GM12878 (cell line): ENCODE data around the gene FBXW7. TPM values are rescaled to one million over a fixed set of nuclear protein-coding genes. Genes with fewer than 3 reads are reported as not detected.

ENCODE experiments used
- ATAC-seq: fragments of 200-7000 bp; cut with Tn5 transposase; 3 replicates; pipeline ENCODE4 v1.9.1; 2020; ENCODE audit warnings: mild to moderate bottlenecking, moderate library complexity
- BruUV-seq: library from RNA; stranded (reverse); fragments of 400-500 nt; replicated peaks from 2 replicates; lab custom pipeline; 2021; lab: Mats Ljungman, UMichigan
- CTCF ChIA-PET: fragments of 300-600 bp; sonication (Branson Sonifier 250); formaldehyde crosslinking; extraction: SDS; loops from one replicate; lab custom pipeline; 2021; ENCODE audit warnings: inconsistent platforms; lab: Yijun Ruan, JAX
- POLR2A ChIA-PET: fragments of 350-600 bp; formaldehyde crosslinking; extraction: SDS; loops from one replicate; lab custom pipeline; 2021; ENCODE audit warnings: inconsistent platforms; lab: Charles Lee
- RAD21 ChIA-PET: fragments of 300-600 bp; sonication (Branson Sonifier 250); formaldehyde crosslinking; loops from one replicate; lab custom pipeline; 2023; ENCODE audit warnings: antibody characterized with exemption; ENCODE audit not compliant: unreplicated experiment; lab: Charles Lee
- SMC1A ChIA-PET: fragments of 300-600 bp; sonication (Branson Sonifier 250); formaldehyde crosslinking; loops from one replicate; lab custom pipeline; 2023; ENCODE audit not compliant: unreplicated experiment, uncharacterized antibody; lab: Charles Lee
- DNase-seq: peaks from one replicate; pipeline ENCODE4 v3.0.0-alpha.2; 2011; ENCODE audit warnings: low read depth, low spot score
- FAIRE-seq: peaks from 3 replicates; lab custom pipeline; 2011; peaks lifted over from hg19 to GRCh38; lab: Jason Lieb, UNC
- H2AFZ ChIP-seq: 2 replicates; pipeline ENCODE4 v1.6.0; 2011; ENCODE audit warnings: low read depth, low read length, control low read depth; ENCODE audit not compliant: control insufficient read depth
- H3K27ac ChIP-seq: 2 replicates; pipeline ENCODE4 v1.5.1; 2011; ENCODE audit warnings: control low read depth; ENCODE audit not compliant: control insufficient read depth, insufficient read depth
- H3K27me3 ChIP-seq, 2 experiments: replicated peaks in 1 of 2; 2 replicates each; pipeline versions ENCODE4 v1.6.0 to v1.6.1; 2011; ENCODE audit warnings: low read length in 1 of 2; ENCODE audit not compliant: control insufficient read depth in 2 of 2, insufficient read depth in 2 of 2
- H3K36me3 ChIP-seq, 2 experiments: 2 replicates each; pipeline ENCODE4 v1.5.1; 2011; ENCODE audit warnings: low read length in 1 of 2; ENCODE audit not compliant: control insufficient read depth in 2 of 2, insufficient read depth in 2 of 2
- H3K4me1 ChIP-seq: 2 replicates; pipeline ENCODE4 v1.6.1; 2011; ENCODE audit warnings: mild to moderate bottlenecking, low read length, moderate library complexity, mixed read lengths; ENCODE audit not compliant: control insufficient read depth, insufficient read depth
- H3K4me2 ChIP-seq: 2 replicates; pipeline ENCODE4 v1.6.0; 2011; ENCODE audit warnings: control low read depth; ENCODE audit not compliant: control insufficient read depth, insufficient read depth
- H3K4me3 ChIP-seq: fragments of 200-600 bp; sonication (generic); 2 replicates; pipeline ENCODE4 v1.5.1; 2016
- H3K79me2 ChIP-seq: 2 replicates; pipeline ENCODE4 v1.6.0; 2011; ENCODE audit warnings: low read length; ENCODE audit not compliant: control insufficient read depth, insufficient read depth
- H3K9ac ChIP-seq: 2 replicates; pipeline ENCODE4 v1.8.0; 2011; ENCODE audit warnings: low read length, control low read depth, mixed read lengths; ENCODE audit not compliant: control insufficient read depth, insufficient read depth
- H3K9me3 ChIP-seq: replicated peaks from 3 replicates; pipeline ENCODE4 v1.5.1; 2011; ENCODE audit warnings: mild to moderate bottlenecking, low read length; ENCODE audit not compliant: control insufficient read depth, insufficient read depth
- H4K20me1 ChIP-seq: 2 replicates; pipeline ENCODE4 v1.6.0; 2011; ENCODE audit not compliant: control insufficient read depth, insufficient read depth
- CBFB ChIP-seq: IDR thresholded peaks from 2 replicates; pipeline ENCODE4 v1.6.1; 2016; ENCODE audit warnings: antibody characterized with exemption, low read depth
- EP300 ChIP-seq, 2 experiments: fragments of 150-350 bp in 1 of 2; IDR thresholded peaks; 2 replicates each; pipeline ENCODE4 v1.6.1; 2011 to 2012; ENCODE audit warnings: low read depth in 2 of 2, low read length in 2 of 2, borderline replicate concordance in 1 of 2, improper control_type of control experiment in 1 of 2, inconsistent platforms in 1 of 2; ENCODE audit not compliant: control insufficient read depth in 1 of 2
- ESRRA ChIP-seq: IDR thresholded peaks from 2 replicates; pipeline ENCODE4 v1.6.1; 2012; ENCODE audit warnings: mild to moderate bottlenecking, low read length, improper control_type of control experiment
- KLF5 ChIP-seq: fragments of 450-650 bp; IDR thresholded peaks from 2 replicates; pipeline ENCODE4 v1.6.1; 2014; ENCODE audit warnings: mild to moderate bottlenecking; ENCODE audit not compliant: partially characterized antibody
- MXI1 ChIP-seq: fragments of 150-350 bp; IDR thresholded peaks from 2 replicates; pipeline ENCODE4 v1.6.1; 2011; ENCODE audit warnings: low read depth, mild to moderate bottlenecking, inconsistent platforms, low read length, improper control_type of control experiment
- RCOR1 ChIP-seq: conservative IDR thresholded peaks from 2 replicates; pipeline ENCODE4 v1.6.1; 2012; ENCODE audit warnings: low read depth, low read length, improper control_type of control experiment
- SMC3 ChIP-seq: IDR thresholded peaks from 2 replicates; pipeline ENCODE4 v1.6.1; 2011; ENCODE audit warnings: low read length, improper control_type of control experiment, borderline replicate concordance
- SPI1 ChIP-seq: IDR thresholded peaks from 2 replicates; pipeline ENCODE4 v1.6.1; 2011; ENCODE audit warnings: low read depth, mild to moderate bottlenecking, low read length, moderate library complexity, borderline replicate concordance; ENCODE audit not compliant: insufficient read depth
- ZNF217 ChIP-seq: fragments of 450-650 bp; IDR thresholded peaks from 2 replicates; pipeline ENCODE4 v1.6.1; 2017; ENCODE audit warnings: antibody characterized with exemption, mild to moderate bottlenecking
- ZSCAN29 ChIP-seq: fragments of 450-650 bp; IDR thresholded peaks from 2 replicates; pipeline ENCODE4 v1.6.1; 2017; ENCODE audit warnings: mild to moderate bottlenecking, moderate library complexity
- WGBS: methylation state at CpG from one replicate; pipeline ENCODE4 v1.1.6; 2016; ENCODE audit warnings: low lambda C conversion rate; ENCODE audit not compliant: insufficient replicate concordance, insufficient coverage; ENCODE audit errors: missing lambda C conversion rate; 5-methylcytosine and 5-hydroxymethylcytosine counted together
- in situ Hi-C: fragments of 300-500 bp; cut with MboI; formaldehyde crosslinking; loops from 9 replicates; pipeline ENCODE4 v1.14.3; 2018; ENCODE audit warnings: mixed read lengths
- intact Hi-C: fragments of 100-400 bp; cut with micrococcal nuclease; formaldehyde crosslinking; loops from one replicate; pipeline ENCODE4 v1.14.2; 2022; ENCODE audit not compliant: unreplicated experiment
- polyA plus RNA-seq, 11 experiments: library from polyadenylated mRNA; depleted of rRNA in 4 of 11; unstranded in 6 of 11; stranded (reverse) in 5 of 11; fragments of >200 nt; fragmentation: Nextera tagmentation in 4 of 11; fragmentation: Illumina TruSeq in 1 of 11; extraction: Ambion mirVana in 4 of 11; extraction: Trizol in 1 of 11; gene quantifications; 1 replicate in 1 of 11; 2 replicates in 10 of 11; pipeline versions ENCODE4 v1.2.1 to v1.2.3, GENCODE V29; 2011 to 2016; ENCODE audit warnings: inconsistent platforms in 2 of 11, missing spikeins in 2 of 11, low read depth in 1 of 11
- total RNA-seq, 4 experiments: library from RNA; depleted of rRNA in 3 of 4; stranded (reverse); fragments of >200 nt in 3 of 4; fragmentation: Illumina TruSeq in 1 of 4; extraction: Trizol in 1 of 4; gene quantifications; 2 replicates each; pipeline versions ENCODE4 v1.2.1 to v1.2.3, GENCODE V29; 2013 to 2021
- TF ChIP-seq, protein P1 (sequence below): fragments of 450-650 bp; formaldehyde crosslinking; IDR thresholded peaks from 2 replicates; pipeline ENCODE4 v1.5.0; 2022; ENCODE audit warnings: mild to moderate bottlenecking, missing genetic modification characterization
- TF ChIP-seq, protein P2 (sequence below): IDR thresholded peaks from 2 replicates; pipeline ENCODE4 v1.6.1; 2011; ENCODE audit warnings: low read depth, low read length, improper control_type of control experiment, borderline replicate concordance

Gene FBXW7
- total and polyA plus RNA-seq, 10 of the 15 experiments (the other 5 are each of a cell fraction or from before 2014, with no cell fraction given) = 35.8 to 118 (median 47.2) TPM

DNA sequence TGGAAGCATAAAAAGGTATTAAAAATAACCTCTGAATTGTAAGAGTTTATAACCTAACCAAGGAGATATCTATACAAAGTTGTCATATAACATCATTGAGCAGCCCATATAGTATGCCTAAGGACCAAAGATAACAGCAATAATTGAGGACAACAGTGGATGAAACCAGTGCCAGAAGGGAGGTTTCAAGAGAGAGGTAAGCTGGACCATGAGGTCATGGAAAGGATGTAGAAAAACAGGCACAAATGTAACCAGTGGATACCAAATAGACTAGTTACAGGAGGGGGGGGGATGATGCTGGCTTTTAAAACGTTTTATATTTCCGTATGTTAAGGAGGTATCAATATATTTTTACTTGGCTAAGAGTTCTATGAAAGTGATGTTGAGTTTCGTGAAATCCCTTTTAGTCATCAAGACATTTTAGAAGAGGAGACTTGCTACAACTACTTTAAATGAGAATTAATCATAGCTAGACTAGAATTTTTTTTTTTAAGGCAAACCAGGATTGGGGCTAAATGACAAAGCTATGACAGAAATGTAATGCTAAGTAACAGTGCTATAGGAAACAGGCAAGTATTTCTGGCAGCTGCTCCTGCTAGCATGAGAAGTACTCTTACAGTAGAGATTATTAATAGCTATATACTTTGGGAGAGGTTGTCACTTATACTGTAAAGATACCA lies 161.1 kb downstream of the FBXW7 start:
- SMC1A ChIA-PET = interaction anchor here (0.9 to 3.7 kb wide), 15 partner anchors 10 to 273 kb away, joined by 3 to 16 read pairs (median 4); no protein-coding TSS in a partner anchor
- RAD21 ChIA-PET = interaction anchor here (0.8 to 4.3 kb wide), 4 partner anchors 9 to 20 kb away, joined by 3 to 17 read pairs (median 4); no protein-coding TSS in a partner anchor
- intact Hi-C loops (loop anchor here (10.0 kb wide), 1 partner anchor 610 kb away; the partner anchor contains the start of gene GATB), in situ Hi-C loops (no loop called here)
- no TSS peak for BruUV-seq
- H3K9ac ChIP-seq = no peak overlapping the region
- peak; percentile 64 for ATAC-seq
- peak overlapping the region; percentile 61; the same call in 1 of the 2 replicates for H3K4me2 ChIP-seq
- no peak overlapping the region for H3K4me3 ChIP-seq
- H3K27me3 ChIP-seq = no peaks in the 10 kb centered on the region
- H3K79me2 ChIP-seq = peaks cover 13% of the 10 kb centered on the region
- no peak for DNase-seq
- no peak overlapping the region for H3K27ac ChIP-seq
- no peak overlapping the region for H2AFZ ChIP-seq
- CTCF ChIA-PET = interaction anchor here (0.6 to 4.2 kb wide), 9 partner anchors 9 to 1257 kb away, joined by 3 to 20 read pairs (median 3); no protein-coding TSS in a partner anchor
- POLR2A ChIA-PET = interaction anchor here (1.3 kb wide), 2 partner anchors 16 to 97 kb away, joined by 3 to 4 read pairs; no protein-coding TSS in a partner anchor
- H4K20me1 ChIP-seq = no peaks in the 10 kb centered on the region
- TF ChIP-seq KLF5 (no peak), RCOR1 (no peak), SMC3 (no peak), MXI1 (no peak), SPI1 (no peak), ESRRA (no peak), ZSCAN29 (no peak), ZNF217 (no peak), EP300 (IDR thresholded peaks at IDR 0.05; ENCODE audit: borderline replicate concordance in 1 of 2, control insufficient read depth in 1 of 2, low read depth in 2 of 2, low read length in 2 of 2) (no peak; a peak in 1 of 4 replicates), CBFB (no peak)
- TF ChIP-seq, protein P1, sequence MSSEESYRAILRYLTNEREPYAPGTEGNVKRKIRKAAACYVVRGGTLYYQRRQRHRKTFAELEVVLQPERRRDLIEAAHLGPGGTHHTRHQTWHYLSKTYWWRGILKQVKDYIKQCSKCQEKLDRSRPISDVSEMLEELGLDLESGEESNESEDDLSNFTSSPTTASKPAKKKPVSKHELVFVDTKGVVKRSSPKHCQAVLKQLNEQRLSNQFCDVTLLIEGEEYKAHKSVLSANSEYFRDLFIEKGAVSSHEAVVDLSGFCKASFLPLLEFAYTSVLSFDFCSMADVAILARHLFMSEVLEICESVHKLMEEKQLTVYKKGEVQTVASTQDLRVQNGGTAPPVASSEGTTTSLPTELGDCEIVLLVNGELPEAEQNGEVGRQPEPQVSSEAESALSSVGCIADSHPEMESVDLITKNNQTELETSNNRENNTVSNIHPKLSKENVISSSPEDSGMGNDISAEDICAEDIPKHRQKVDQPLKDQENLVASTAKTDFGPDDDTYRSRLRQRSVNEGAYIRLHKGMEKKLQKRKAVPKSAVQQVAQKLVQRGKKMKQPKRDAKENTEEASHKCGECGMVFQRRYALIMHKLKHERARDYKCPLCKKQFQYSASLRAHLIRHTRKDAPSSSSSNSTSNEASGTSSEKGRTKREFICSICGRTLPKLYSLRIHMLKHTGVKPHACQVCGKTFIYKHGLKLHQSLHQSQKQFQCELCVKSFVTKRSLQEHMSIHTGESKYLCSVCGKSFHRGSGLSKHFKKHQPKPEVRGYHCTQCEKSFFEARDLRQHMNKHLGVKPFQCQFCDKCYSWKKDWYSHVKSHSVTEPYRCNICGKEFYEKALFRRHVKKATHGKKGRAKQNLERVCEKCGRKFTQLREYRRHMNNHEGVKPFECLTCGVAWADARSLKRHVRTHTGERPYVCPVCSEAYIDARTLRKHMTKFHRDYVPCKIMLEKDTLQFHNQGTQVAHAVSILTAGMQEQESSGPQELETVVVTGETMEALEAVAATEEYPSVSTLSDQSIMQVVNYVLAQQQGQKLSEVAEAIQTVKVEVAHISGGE (CRISPR knock-in tag) = no peak
- TF ChIP-seq, protein P2, sequence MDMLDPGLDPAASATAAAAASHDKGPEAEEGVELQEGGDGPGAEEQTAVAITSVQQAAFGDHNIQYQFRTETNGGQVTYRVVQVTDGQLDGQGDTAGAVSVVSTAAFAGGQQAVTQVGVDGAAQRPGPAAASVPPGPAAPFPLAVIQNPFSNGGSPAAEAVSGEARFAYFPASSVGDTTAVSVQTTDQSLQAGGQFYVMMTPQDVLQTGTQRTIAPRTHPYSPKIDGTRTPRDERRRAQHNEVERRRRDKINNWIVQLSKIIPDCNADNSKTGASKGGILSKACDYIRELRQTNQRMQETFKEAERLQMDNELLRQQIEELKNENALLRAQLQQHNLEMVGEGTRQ = no peak
- peaks cover 11% of the 10 kb centered on the region for H3K4me1 ChIP-seq
- H3K9me3 ChIP-seq = no peaks in the 10 kb centered on the region
- 15% methylated on average over 3 of the region's 3 CpGs for WGBS
- no peak for FAIRE-seq
- H3K36me3 ChIP-seq = no peaks in the 10 kb centered on the region
